A549 (cell line): Measurements from ENCODE around the gene CRYM. TPM values are rescaled to one million over a fixed set of nuclear protein-coding genes. Genes with fewer than 3 reads are reported as not detected.

Experiments used
- ATAC-seq, 2 experiments: fragments of 200-7000 bp in 1 of 2; fragments of >200 bp in 1 of 2; cut with Nextera tagmentation in 1 of 2; cut with Tn5 transposase in 1 of 2; 3 replicates each; pipeline versions ENCODE4 v1.8.0 to v1.9.1; 2018 to 2020; ENCODE audit warnings: mild to moderate bottlenecking in 1 of 2, moderate library complexity in 1 of 2
- CTCF ChIA-PET: fragments of 300-600 bp; sonication (Branson Sonifier 250); formaldehyde crosslinking; extraction: SDS; loops from one replicate; lab custom pipeline; 2021; ENCODE audit warnings: antibody characterized with exemption, inconsistent platforms; lab: Yijun Ruan, JAX
- POLR2A ChIA-PET: fragments of 350-600 bp; formaldehyde crosslinking; extraction: SDS; loops from one replicate; lab custom pipeline; 2021; ENCODE audit warnings: antibody characterized with exemption, inconsistent platforms; lab: Yijun Ruan, JAX
- DNase-seq, 2 experiments: peaks; one replicate each; pipeline versions ENCODE4 v3.0.0 to v3.0.0-alpha.2; 2011 to 2016; ENCODE audit warnings: low read depth in 1 of 2, low spot score in 1 of 2
- FAIRE-seq: peaks from 2 replicates; lab custom pipeline; 2011; peaks lifted over from hg19 to GRCh38; lab: Jason Lieb, UNC
- H3K27ac ChIP-seq, 2 experiments: fragments of >200 bp; sonication (Bioruptor Twin); formaldehyde crosslinking; 3 replicates each; pipeline ENCODE4 v1.5.1; 2016 to 2017
- H3K4me1 ChIP-seq: fragments of >200 bp; sonication (Bioruptor Twin); formaldehyde crosslinking; 3 replicates; pipeline ENCODE4 v1.6.1; 2016
- H3K4me2 ChIP-seq: fragments of >200 bp; sonication (Bioruptor Twin); formaldehyde crosslinking; 3 replicates; pipeline ENCODE4 v1.6.1; 2016
- H3K4me3 ChIP-seq: fragments of >200 bp; sonication (Bioruptor Twin); formaldehyde crosslinking; 3 replicates; pipeline ENCODE4 v1.5.1; 2016
- H3K9me3 ChIP-seq: fragments of >200 bp; sonication (Bioruptor Twin); formaldehyde crosslinking; 3 replicates; pipeline ENCODE4 v1.6.1; 2016
- CBX2 ChIP-seq: fragments of 200-600 bp; sonication (generic); IDR thresholded peaks from 2 replicates; pipeline ENCODE4 v1.6.1; 2016; ENCODE audit warnings: low read depth, mild to moderate bottlenecking, borderline replicate concordance
- CEBPB ChIP-seq, 2 experiments: fragments of >200 bp in 1 of 2; sonication (Bioruptor Twin) in 1 of 2; formaldehyde crosslinking in 1 of 2; IDR thresholded peaks; 2 replicates each; pipeline ENCODE4 v1.6.1; 2012 to 2016
- CHD2 ChIP-seq: fragments of 150-350 bp; IDR thresholded peaks from 2 replicates; pipeline ENCODE4 v1.6.1; 2014; ENCODE audit warnings: low read length; ENCODE audit not compliant: partially characterized antibody
- EHMT2 ChIP-seq: fragments of 200-600 bp; sonication (generic); IDR thresholded peaks from 2 replicates; pipeline ENCODE4 v1.6.1; 2016; ENCODE audit warnings: antibody characterized with exemption, low read depth, mild to moderate bottlenecking, moderate library complexity
- EP300 ChIP-seq, 2 experiments: fragments of >200 bp; sonication (Bioruptor Twin); formaldehyde crosslinking; IDR thresholded peaks; 2 replicates in 1 of 2; 3 replicates in 1 of 2; pipeline ENCODE4 v1.6.1; 2016 to 2017
- ESRRA ChIP-seq: fragments of 150-350 bp; IDR thresholded peaks from 2 replicates; pipeline ENCODE4 v1.6.1; 2014; ENCODE audit warnings: mild to moderate bottlenecking, low read length, borderline replicate concordance
- HDAC2 ChIP-seq: fragments of 200-600 bp; sonication (generic); IDR thresholded peaks from 2 replicates; pipeline ENCODE4 v1.6.1; 2016
- HOXA7 ChIP-seq: fragments of 250-450 bp; sonication (Bioruptor Pico); IDR thresholded peaks from 2 replicates; pipeline ENCODE4 v1.5.0; 2020; ENCODE audit warnings: mild to moderate bottlenecking, moderate library complexity
- HOXB13 ChIP-seq: fragments of 250-450 bp; sonication (Bioruptor Pico); IDR thresholded peaks from 2 replicates; pipeline ENCODE4 v1.5.0; 2020; ENCODE audit warnings: low read depth, mild to moderate bottlenecking, moderate library complexity
- MAFK ChIP-seq: fragments of 450-650 bp; IDR thresholded peaks from 2 replicates; pipeline ENCODE4 v1.6.1; 2014; ENCODE audit not compliant: partially characterized antibody
- MAX ChIP-seq: IDR thresholded peaks from 2 replicates; pipeline ENCODE4 v1.6.1; 2012
- MAZ ChIP-seq: fragments of 150-350 bp; IDR thresholded peaks from 2 replicates; pipeline ENCODE4 v1.6.1; 2014; ENCODE audit warnings: antibody characterized with exemption, low read depth, low read length, borderline replicate concordance
- NPAS2 ChIP-seq: fragments of 250-450 bp; sonication (Bioruptor Pico); IDR thresholded peaks from 2 replicates; pipeline ENCODE4 v1.8.0; 2022; ENCODE audit warnings: mild to moderate bottlenecking, moderate library complexity, borderline replicate concordance
- PBX3 ChIP-seq: IDR thresholded peaks from 2 replicates; pipeline ENCODE4 v1.6.1; 2012
- PHF8 ChIP-seq: fragments of 200-600 bp; sonication (generic); IDR thresholded peaks from 2 replicates; pipeline ENCODE4 v1.6.1; 2016; ENCODE audit warnings: low read depth, mild to moderate bottlenecking, antibody characterized with exemption, moderate library complexity, borderline replicate concordance
- POLR2A ChIP-seq: IDR thresholded peaks from 2 replicates; pipeline ENCODE4 v1.6.1; 2012; ENCODE audit warnings: mild to moderate bottlenecking, low read length
- POLR2AphosphoS2 ChIP-seq: conservative IDR thresholded peaks from 2 replicates; pipeline ENCODE4 v1.6.1; 2012; ENCODE audit warnings: low read length, improper control_type of control experiment, inconsistent platforms
- REST ChIP-seq: fragments of 200-600 bp; sonication (generic); IDR thresholded peaks from 2 replicates; pipeline ENCODE4 v1.6.1; 2016; ENCODE audit warnings: antibody characterized with exemption, mild to moderate bottlenecking, moderate library complexity
- SMC3 ChIP-seq: fragments of >200 bp; sonication (Bioruptor Twin); formaldehyde crosslinking; IDR thresholded peaks from 3 replicates; pipeline ENCODE4 v1.6.1; 2018; ENCODE audit warnings: inconsistent platforms
- ZC3H11A ChIP-seq: fragments of 450-650 bp; IDR thresholded peaks from 2 replicates; pipeline ENCODE4 v1.6.1; 2014; ENCODE audit warnings: antibody characterized with exemption, mild to moderate bottlenecking
- ZNF302 ChIP-seq: fragments of 250-450 bp; sonication (Bioruptor Pico); IDR thresholded peaks from 2 replicates; pipeline ENCODE4 v1.9.0; 2021; ENCODE audit warnings: inconsistent platforms, mild to moderate bottlenecking, moderate library complexity
- WGBS: methylation state at CpG from one replicate; pipeline ENCODE4 v1.1.6; 2017; ENCODE audit errors: missing lambda C conversion rate; 5-methylcytosine and 5-hydroxymethylcytosine counted together
- polyA plus RNA-seq, 4 experiments: library from polyadenylated mRNA; depleted of rRNA in 3 of 4; stranded (reverse); fragments of >200 nt; fragmentation: RNase III in 1 of 4; extraction: RNeasy Plus Mini Kit Qiagen cat#74134 plus additional on column Dnase treatment in 1 of 4; gene quantifications; 2 replicates in 3 of 4; 3 replicates in 1 of 4; pipeline ENCODE4 v1.2.3, GENCODE V29; 2011 to 2017
- TF ChIP-seq, protein P1 (sequence below): fragments of 250-450 bp; sonication (Bioruptor Pico); IDR thresholded peaks from 2 replicates; pipeline ENCODE4 v1.5.0; 2021; ENCODE audit warnings: mild to moderate bottlenecking, moderate library complexity, borderline replicate concordance
- TF ChIP-seq, protein P2 (sequence below): fragments of >200 bp; sonication (Bioruptor Twin); formaldehyde crosslinking; IDR thresholded peaks from 2 replicates; pipeline ENCODE4 v1.6.1; 2016
- TF ChIP-seq, protein P3 (sequence below): fragments of >200 bp; sonication (Bioruptor Twin); formaldehyde crosslinking; IDR thresholded peaks from 3 replicates; pipeline ENCODE4 v1.5.1; 2016
- TF ChIP-seq, protein P4 (sequence below): fragments of >200 bp; sonication (Bioruptor Twin); formaldehyde crosslinking; IDR thresholded peaks from 3 replicates; pipeline ENCODE4 v1.6.1; 2016
- TF ChIP-seq, protein P5 (sequence below): fragments of 250-450 bp; sonication (Bioruptor Pico); IDR thresholded peaks from 2 replicates; pipeline ENCODE4 v1.5.0; 2020; ENCODE audit warnings: low read depth, mild to moderate bottlenecking, moderate library complexity

Gene CRYM
- polyA plus RNA-seq, 2 of the 4 experiments (the other 2 are of a cell fraction), result 0.98 to 3.1 TPM

DNA sequence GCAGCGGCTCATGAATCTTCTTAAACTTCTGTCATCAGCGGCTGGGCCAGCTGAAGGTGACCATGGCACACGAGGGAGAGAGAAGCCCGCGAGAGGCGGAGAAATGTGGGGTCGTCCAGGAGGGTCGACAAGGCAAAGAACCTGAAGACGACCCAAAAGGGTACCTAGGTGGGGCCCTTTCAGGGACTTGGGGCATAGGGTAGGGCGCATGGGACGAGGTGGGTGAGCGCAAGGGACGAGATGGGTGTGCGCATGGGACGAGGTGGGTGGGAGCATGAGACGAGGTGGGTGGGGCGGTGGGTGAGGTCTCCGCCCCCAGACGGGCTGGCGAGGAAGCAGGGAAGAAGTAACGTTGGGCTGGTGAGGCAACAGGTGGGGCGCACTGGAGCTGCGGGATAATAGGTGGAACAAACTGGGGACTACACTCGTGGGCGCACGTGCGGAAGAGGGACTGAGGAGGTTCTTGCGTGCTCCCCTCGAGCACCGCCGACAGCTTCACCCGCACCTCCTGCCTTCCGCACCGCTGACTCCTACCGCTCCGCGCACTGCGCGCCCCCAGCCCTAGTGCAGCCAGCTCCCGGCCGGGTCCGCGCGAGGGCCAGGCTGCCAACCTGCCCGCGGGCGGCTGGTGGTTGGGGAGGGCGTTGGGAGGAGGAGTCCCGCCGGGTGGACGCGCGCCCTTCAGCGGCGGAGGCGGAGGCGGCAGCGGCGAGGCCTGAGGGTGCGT lies 23.2 kb upstream of the CRYM start:
- WGBS, result 2% methylated on average over 30 of the region's 60 CpGs
- H3K4me3 ChIP-seq, result peak overlapping the region; percentile 63
- peak overlapping the region; percentile 82 to 93 for H3K27ac ChIP-seq
- POLR2A ChIA-PET, result interaction anchor here (0.8 to 2.3 kb wide), 17 partner anchors 11 to 1136 kb away, joined by 3 to 32 read pairs (median 4); partner anchors contain the start of genes ERI2, LDAF1 and REXO5
- ATAC-seq (peak; percentile 92), FAIRE-seq (no peak), DNase-seq (peak; percentile 91 to 93)
- H3K4me1 ChIP-seq, result peaks cover 23% of the 10 kb centered on the region
- H3K4me2 ChIP-seq, result peak overlapping the region; percentile 90
- H3K9me3 ChIP-seq, result no peaks in the 10 kb centered on the region
- CTCF ChIA-PET, result interaction anchor here (0.6 to 4.5 kb wide), 57 partner anchors 9 to 1072 kb away, joined by 3 to 141 read pairs (median 4); partner anchors contain the start of genes ANKS4B, CRYM, ERI2 and LDAF1
- TF ChIP-seq HOXB13 (CRISPR knock-in tag), result no peak
- TF ChIP-seq MAX, result peak; percentile 82
- TF ChIP-seq, protein P1, sequence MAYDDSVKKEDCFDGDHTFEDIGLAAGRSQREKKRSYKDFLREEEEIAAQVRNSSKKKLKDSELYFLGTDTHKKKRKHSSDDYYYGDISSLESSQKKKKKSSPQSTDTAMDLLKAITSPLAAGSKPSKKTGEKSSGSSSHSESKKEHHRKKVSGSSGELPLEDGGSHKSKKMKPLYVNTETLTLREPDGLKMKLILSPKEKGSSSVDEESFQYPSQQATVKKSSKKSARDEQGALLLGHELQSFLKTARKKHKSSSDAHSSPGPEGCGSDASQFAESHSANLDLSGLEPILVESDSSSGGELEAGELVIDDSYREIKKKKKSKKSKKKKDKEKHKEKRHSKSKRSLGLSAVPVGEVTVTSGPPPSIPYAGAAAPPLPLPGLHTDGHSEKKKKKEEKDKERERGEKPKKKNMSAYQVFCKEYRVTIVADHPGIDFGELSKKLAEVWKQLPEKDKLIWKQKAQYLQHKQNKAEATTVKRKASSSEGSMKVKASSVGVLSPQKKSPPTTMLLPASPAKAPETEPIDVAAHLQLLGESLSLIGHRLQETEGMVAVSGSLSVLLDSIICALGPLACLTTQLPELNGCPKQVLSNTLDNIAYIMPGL (CRISPR knock-in tag), result no peak
- TF ChIP-seq ZC3H11A, result no peak
- peak in 1 of 2 experiments; percentile 59; a peak in 1 of 4 replicates for TF ChIP-seq CEBPB (IDR thresholded peaks at IDR 0.05)
- no peak for TF ChIP-seq MAFK
- no peak for TF ChIP-seq MAZ
- TF ChIP-seq, protein P2, sequence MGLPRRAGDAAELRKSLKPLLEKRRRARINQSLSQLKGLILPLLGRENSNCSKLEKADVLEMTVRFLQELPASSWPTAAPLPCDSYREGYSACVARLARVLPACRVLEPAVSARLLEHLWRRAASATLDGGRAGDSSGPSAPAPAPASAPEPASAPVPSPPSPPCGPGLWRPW, result no peak
- TF ChIP-seq POLR2A, result peak; percentile 58
- no peak; a peak in 1 of 5 replicates for TF ChIP-seq EP300 (IDR thresholded peaks at IDR 0.05)
- no peak for TF ChIP-seq POLR2AphosphoS2
- TF ChIP-seq ESRRA, result no peak
- TF ChIP-seq NPAS2 (CRISPR knock-in tag), result no peak
- no peak for TF ChIP-seq HOXA7 (CRISPR knock-in tag)
- no peak; the same call in 1 of the 2 replicates for TF ChIP-seq REST
- no peak; the same call in 1 of the 3 replicates for TF ChIP-seq SMC3
- TF ChIP-seq EHMT2, result no peak
- TF ChIP-seq CBX2, result no peak
- TF ChIP-seq HDAC2, result no peak
- 0 out of 2 replicates have a peak, but pooled peaks have one; percentile 18 for TF ChIP-seq PHF8
- TF ChIP-seq, protein P3, sequence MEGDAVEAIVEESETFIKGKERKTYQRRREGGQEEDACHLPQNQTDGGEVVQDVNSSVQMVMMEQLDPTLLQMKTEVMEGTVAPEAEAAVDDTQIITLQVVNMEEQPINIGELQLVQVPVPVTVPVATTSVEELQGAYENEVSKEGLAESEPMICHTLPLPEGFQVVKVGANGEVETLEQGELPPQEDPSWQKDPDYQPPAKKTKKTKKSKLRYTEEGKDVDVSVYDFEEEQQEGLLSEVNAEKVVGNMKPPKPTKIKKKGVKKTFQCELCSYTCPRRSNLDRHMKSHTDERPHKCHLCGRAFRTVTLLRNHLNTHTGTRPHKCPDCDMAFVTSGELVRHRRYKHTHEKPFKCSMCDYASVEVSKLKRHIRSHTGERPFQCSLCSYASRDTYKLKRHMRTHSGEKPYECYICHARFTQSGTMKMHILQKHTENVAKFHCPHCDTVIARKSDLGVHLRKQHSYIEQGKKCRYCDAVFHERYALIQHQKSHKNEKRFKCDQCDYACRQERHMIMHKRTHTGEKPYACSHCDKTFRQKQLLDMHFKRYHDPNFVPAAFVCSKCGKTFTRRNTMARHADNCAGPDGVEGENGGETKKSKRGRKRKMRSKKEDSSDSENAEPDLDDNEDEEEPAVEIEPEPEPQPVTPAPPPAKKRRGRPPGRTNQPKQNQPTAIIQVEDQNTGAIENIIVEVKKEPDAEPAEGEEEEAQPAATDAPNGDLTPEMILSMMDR, result peak; percentile 33; the same call in 2 of the 3 replicates
- TF ChIP-seq CHD2, result no peak
- TF ChIP-seq ZNF302 (CRISPR knock-in tag), result no peak
- TF ChIP-seq PBX3, result peak; percentile 77
- TF ChIP-seq, protein P4, sequence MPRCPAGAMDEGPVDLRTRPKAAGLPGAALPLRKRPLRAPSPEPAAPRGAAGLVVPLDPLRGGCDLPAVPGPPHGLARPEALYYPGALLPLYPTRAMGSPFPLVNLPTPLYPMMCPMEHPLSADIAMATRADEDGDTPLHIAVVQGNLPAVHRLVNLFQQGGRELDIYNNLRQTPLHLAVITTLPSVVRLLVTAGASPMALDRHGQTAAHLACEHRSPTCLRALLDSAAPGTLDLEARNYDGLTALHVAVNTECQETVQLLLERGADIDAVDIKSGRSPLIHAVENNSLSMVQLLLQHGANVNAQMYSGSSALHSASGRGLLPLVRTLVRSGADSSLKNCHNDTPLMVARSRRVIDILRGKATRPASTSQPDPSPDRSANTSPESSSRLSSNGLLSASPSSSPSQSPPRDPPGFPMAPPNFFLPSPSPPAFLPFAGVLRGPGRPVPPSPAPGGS, result 0 out of 3 replicates have a peak, but pooled peaks have one; percentile 66
- TF ChIP-seq, protein P5, sequence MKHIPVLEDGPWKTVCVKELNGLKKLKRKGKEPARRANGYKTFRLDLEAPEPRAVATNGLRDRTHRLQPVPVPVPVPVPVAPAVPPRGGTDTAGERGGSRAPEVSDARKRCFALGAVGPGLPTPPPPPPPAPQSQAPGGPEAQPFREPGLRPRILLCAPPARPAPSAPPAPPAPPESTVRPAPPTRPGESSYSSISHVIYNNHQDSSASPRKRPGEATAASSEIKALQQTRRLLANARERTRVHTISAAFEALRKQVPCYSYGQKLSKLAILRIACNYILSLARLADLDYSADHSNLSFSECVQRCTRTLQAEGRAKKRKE, result no peak
